ENCODE results near the gene CHL1. TPM values are rescaled to one million over a fixed set of nuclear protein-coding genes. Genes with fewer than 3 reads are reported as not detected.

CHL1 gene
- total and polyA plus RNA-seq, 7 donors = 0.43 to 1.9 (median 0.67) TPM

DNA sequence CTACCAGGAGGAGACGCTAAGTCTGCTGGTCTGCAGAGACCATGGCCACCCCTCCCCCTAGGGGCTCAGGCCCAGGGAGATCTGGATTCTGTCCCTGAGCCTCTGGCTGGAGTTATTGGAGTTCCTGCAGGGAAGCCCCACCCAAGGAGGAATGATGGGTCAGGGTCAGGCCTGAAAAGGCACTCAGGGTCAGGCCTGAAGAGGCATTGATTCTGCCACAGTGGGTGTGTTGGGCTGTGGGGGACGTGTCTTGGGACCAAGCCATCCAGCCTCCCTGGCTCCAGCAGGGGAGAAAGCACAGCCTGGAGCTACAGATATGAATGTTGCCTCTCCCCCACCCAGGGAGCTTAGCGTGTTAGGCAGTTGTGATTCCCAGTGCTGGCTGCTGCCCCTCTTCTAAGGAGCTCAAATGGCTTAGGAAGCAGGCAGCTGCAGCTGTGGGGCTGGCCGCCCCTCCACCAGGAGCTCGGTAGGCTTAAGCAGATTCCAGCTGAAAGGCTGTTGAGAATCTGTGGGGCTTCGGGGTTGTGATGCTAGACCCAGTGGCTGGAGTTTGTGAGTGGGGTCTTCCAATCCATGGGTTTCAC, 176.7 kb downstream of the CHL1 start:
- H3K36me3 ChIP-seq (ENCODE audit: insufficient read depth in 1 of 2, low read depth in 1 of 2) = no peaks in the 10 kb centered on the region
- 53 to 78% (median 53%) methylated on average over 6 of the region's 6 CpGs for WGBS, 3 donors
- ATAC-seq (no peak), DNase-seq (no peak)
- no peaks in the 10 kb centered on the region for H3K9me3 ChIP-seq
- no peak overlapping the region for H3K4me3 ChIP-seq
- no peaks in the 10 kb centered on the region for H3K27me3 ChIP-seq (ENCODE audit: insufficient read depth in 3 of 3, low read length in 2 of 3)
- no peak overlapping the region for H3K27ac ChIP-seq
- no peak for TF ChIP-seq CTCF (IDR thresholded peaks at IDR 0.05)
- H3K4me1 ChIP-seq = no peaks in the 10 kb centered on the region
- intact Hi-C loops (cut with DNase I) = no loop called here

DNA sequence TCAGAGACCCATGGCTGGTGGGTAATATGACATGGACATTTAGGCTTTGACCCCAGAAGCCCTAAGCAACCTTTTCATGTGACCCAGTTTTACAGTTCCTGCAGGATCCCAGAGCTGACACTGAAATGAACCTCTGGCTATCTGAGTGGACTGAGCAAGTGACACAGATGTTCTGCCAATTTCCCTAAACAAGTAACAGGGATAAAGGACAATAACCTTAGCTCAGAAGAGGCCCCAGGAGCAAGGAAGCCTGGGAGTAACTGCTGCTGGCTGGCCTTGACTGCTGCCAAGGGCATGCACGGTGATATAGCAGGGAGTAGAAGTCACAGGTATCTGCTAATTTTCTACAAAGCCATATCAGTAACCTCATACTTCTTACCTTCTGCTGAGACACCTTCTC, 177.9 kb downstream of the CHL1 start:
- H3K36me3 ChIP-seq (ENCODE audit: insufficient read depth in 1 of 2, low read depth in 1 of 2) = no peaks in the 10 kb centered on the region
- H3K27me3 ChIP-seq (ENCODE audit: insufficient read depth in 3 of 3, low read length in 2 of 3) = peaks cover 0 to 2% (median 0%) of the 10 kb centered on the region in 3 donors
- ATAC-seq (no peak), DNase-seq (no peak)
- H3K9me3 ChIP-seq = no peaks in the 10 kb centered on the region
- H3K27ac ChIP-seq = no peak overlapping the region
- WGBS, 3 donors = 19 to 36% (median 29%) methylated on average over 1 of the region's 1 CpG
- H3K4me3 ChIP-seq = no peak overlapping the region
- no peaks in the 10 kb centered on the region for H3K4me1 ChIP-seq
- intact Hi-C loops (cut with DNase I) = no loop called here
- TF ChIP-seq CTCF (IDR thresholded peaks at IDR 0.05) = no peak

DNA sequence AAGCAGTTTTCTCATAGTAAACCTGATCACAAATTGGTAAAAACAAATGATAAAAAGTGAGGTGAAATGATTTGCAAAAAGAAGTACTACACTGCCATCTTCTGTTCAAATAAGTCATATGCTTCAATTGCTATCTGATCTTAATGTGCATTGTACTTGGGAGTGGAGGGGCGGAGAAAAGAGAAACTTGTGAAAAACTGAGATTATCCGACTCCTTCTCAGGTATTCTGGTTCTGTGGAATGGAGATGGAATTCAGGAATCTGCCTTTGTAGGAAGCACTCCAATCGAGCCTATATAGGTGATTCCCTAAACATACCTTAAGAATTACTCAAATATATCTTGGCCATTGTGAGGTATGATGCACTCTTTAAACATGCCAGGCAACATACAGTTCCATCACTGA, 180.6 kb downstream of the CHL1 start:
- ATAC-seq = peak in 2 of 4 donors; percentile 43 to 58
- WGBS, 3 donors = 14 to 29% (median 22%) methylated on average over 3 of the region's 3 CpGs
- Histone ChIP-seq H3K36me3 (ENCODE audit: insufficient read depth in 1 of 2, low read depth in 1 of 2) (no peaks in the 10 kb centered on the region), H3K9me3 (no peaks in the 10 kb centered on the region), H3K27me3 (ENCODE audit: insufficient read depth in 3 of 3, low read length in 2 of 3) (peaks cover 0 to 2% (median 0%) of the 10 kb centered on the region in 3 donors), H3K4me3 (no peak overlapping the region), H3K4me1 (no peaks in the 10 kb centered on the region), H3K27ac (no peak overlapping the region)
- peak; percentile 50 for TF ChIP-seq CTCF (IDR thresholded peaks at IDR 0.05)
- DNase-seq = no peak
- intact Hi-C loops (cut with DNase I) = no loop called here

DNA sequence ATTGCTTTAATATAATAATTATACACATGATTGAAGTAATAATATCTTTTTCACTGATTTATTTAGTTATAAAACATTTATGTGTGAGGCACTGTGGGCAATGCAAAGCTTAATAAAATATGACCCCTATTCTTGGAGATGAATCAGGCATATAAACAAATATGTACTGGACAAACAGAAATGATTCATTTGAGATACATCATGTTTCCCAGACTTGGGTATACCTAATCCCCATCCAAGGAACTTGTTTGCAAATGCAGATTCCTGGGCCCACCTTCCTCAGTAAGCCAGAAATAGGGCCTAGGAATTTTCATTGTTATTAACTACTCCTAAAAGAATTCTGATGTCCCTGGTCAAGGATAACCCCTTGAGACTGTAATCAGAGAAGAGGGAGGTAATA, 184.2 kb downstream of the CHL1 start:
- DNase-seq (no peak), ATAC-seq (no peak)
- H3K4me1 ChIP-seq = no peaks in the 10 kb centered on the region
- no peak overlapping the region for H3K27ac ChIP-seq
- no peaks in the 10 kb centered on the region for H3K36me3 ChIP-seq (ENCODE audit: insufficient read depth in 1 of 2, low read depth in 1 of 2)
- peaks cover 0 to 2% (median 0%) of the 10 kb centered on the region in 3 donors for H3K27me3 ChIP-seq (ENCODE audit: insufficient read depth in 3 of 3, low read length in 2 of 3)
- intact Hi-C loops (cut with DNase I) = no loop called here
- TF ChIP-seq CTCF (IDR thresholded peaks at IDR 0.05) = no peak
- no peak overlapping the region for H3K4me3 ChIP-seq
- H3K9me3 ChIP-seq = no peaks in the 10 kb centered on the region

GRCh38 chr3:385151-385550, 188.6 kb downstream of the CHL1 start:
- no peak overlapping the region for H3K27ac ChIP-seq
- no peaks in the 10 kb centered on the region for H3K36me3 ChIP-seq (ENCODE audit: insufficient read depth in 1 of 2, low read depth in 1 of 2)
- no peak for ATAC-seq
- H3K4me3 ChIP-seq = no peak overlapping the region
- no peaks in the 10 kb centered on the region for H3K4me1 ChIP-seq
- intact Hi-C loops (cut with DNase I) = no loop called here
- DNase-seq = no peak
- no peak for TF ChIP-seq CTCF (IDR thresholded peaks at IDR 0.05)
- no peaks in the 10 kb centered on the region for H3K9me3 ChIP-seq
- H3K27me3 ChIP-seq (ENCODE audit: insufficient read depth in 3 of 3, low read length in 2 of 3) = no peaks in the 10 kb centered on the region
